Fibroblast of mammary gland (primary cell): ENCODE results near the gene CEP170.

Source experiments
- DNase-seq: peaks from one replicate; pipeline ENCODE4 v3.0.0-alpha.2; 2010; ENCODE audit warnings: low read depth
- H3K4me3 ChIP-seq: 2 replicates; pipeline ENCODE4 v1.5.1; 2011; ENCODE audit warnings: low read depth, mild to moderate bottlenecking, low read length, moderate library complexity; ENCODE audit not compliant: control insufficient read depth
- CTCF ChIP-seq: conservative IDR thresholded peaks from 2 replicates; pipeline ENCODE4 v1.5.1; 2011; ENCODE audit warnings: low read depth, low read length, inconsistent platforms; ENCODE audit not compliant: control insufficient read depth, insufficient read depth

CEP170 gene

GRCh38 chr1:243291292-243291691 is 36.2 kb upstream of the CEP170 start:
- no peak for DNase-seq
- no peak overlapping the region for H3K4me3 ChIP-seq
- TF ChIP-seq CTCF, result no peak

GRCh38 chr1:243288062-243288461 is 33.0 kb upstream of the CEP170 start:
- no peak overlapping the region for H3K4me3 ChIP-seq
- TF ChIP-seq CTCF, result no peak

GRCh38 chr1:243287652-243288051 is 32.6 kb upstream of the CEP170 start:
- TF ChIP-seq CTCF, result no peak
- peak; percentile 95 for DNase-seq
- no peak overlapping the region for H3K4me3 ChIP-seq

More at GRCh38 chr1:243288062-243288461, 33.0 kb upstream of the CEP170 start:
- DNase-seq, result no peak

GRCh38 chr1:243287123-243287460 is 32.0 kb upstream of the CEP170 start:
- H3K4me3 ChIP-seq, result no peak overlapping the region
- peak; percentile 58 for DNase-seq

GRCh38 chr1:243286409-243287122 is 31.5 kb upstream of the CEP170 start:
- DNase-seq, result peak; percentile 71
- H3K4me3 ChIP-seq, result no peak overlapping the region
- no peak for TF ChIP-seq CTCF

More at GRCh38 chr1:243287123-243287460, 32.0 kb upstream of the CEP170 start:
- TF ChIP-seq CTCF, result no peak

GRCh38 chr1:243281672-243282071 is 26.6 kb upstream of the CEP170 start:
- DNase-seq, result no peak
- H3K4me3 ChIP-seq, result no peak overlapping the region
- TF ChIP-seq CTCF, result no peak
